ENCODE data around the gene ANKRD28. TPM values are rescaled to one million over a fixed set of nuclear protein-coding genes. Genes with fewer than 3 reads are reported as not detected.

The ANKRD28 gene
- total RNA-seq, 2 experiments from 2014 or later, result 52.9 to 59.9 TPM

DNA sequence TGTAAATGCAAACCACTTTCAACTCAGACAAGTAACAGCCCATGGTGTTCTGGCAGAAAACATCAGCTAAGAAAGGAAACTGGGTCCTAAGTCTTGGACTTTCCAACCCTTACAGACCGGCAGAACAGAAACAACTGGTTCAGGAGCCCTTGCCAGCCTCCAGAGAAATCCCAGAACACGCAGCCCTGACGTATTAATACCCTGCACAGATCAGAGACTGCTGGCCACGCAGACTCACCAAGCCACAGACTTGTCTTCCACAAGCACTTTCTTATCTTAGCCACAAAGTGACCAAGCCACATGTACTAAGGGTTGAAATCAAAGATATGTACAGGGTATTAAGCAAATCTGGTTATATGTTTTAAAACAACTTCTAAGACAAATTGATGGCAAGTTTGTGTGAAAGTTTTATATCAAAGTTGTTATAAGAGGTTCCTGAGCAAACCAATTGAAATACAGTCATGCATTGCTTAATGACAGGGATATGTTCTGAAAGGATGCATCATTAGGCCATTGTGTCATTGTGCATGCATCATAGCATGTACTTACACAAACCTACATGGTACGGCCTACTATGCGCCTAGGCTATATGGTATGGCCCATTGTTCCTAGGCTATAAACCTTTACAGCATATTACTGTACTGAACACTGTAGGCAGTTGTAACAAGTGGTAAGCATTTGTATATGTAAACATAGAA, 159.4 kb downstream of the ANKRD28 start:
- Histone ChIP-seq H3K9me2 (ENCODE audit: insufficient read depth, low read length) (no peaks in the 10 kb centered on the region), H3K4me2 (ENCODE audit: low read length) (no peak overlapping the region), H2AFZ (ENCODE audit: low read length) (no peak overlapping the region), H3K9me3 (ENCODE audit: low read length) (no peaks in the 10 kb centered on the region), H4K20me1 (ENCODE audit: insufficient read depth, low read length) (no peaks in the 10 kb centered on the region), H3K4me3 (ENCODE audit: low read depth, low read length, poor library complexity, severe bottlenecking) (no peak overlapping the region), H3K79me2 (ENCODE audit: insufficient read depth, low read depth, low read length) (no peaks in the 10 kb centered on the region), H3K27ac (ENCODE audit: low read depth, low read length, poor library complexity, severe bottlenecking) (no peak overlapping the region), H3K36me3 (ENCODE audit: insufficient read depth, low read length) (no peaks in the 10 kb centered on the region), H3K4me1 (ENCODE audit: insufficient read depth, low read length, poor library complexity, severe bottlenecking) (no peaks in the 10 kb centered on the region)
- CTCF ChIA-PET (ENCODE audit: unreplicated experiment), result no interaction called here
- TF ChIP-seq EZH2phosphoT487 (IDR thresholded peaks at IDR 0.05; ENCODE audit: borderline replicate concordance, low read depth, low read length), result no peak
- TF ChIP-seq, protein P1, sequence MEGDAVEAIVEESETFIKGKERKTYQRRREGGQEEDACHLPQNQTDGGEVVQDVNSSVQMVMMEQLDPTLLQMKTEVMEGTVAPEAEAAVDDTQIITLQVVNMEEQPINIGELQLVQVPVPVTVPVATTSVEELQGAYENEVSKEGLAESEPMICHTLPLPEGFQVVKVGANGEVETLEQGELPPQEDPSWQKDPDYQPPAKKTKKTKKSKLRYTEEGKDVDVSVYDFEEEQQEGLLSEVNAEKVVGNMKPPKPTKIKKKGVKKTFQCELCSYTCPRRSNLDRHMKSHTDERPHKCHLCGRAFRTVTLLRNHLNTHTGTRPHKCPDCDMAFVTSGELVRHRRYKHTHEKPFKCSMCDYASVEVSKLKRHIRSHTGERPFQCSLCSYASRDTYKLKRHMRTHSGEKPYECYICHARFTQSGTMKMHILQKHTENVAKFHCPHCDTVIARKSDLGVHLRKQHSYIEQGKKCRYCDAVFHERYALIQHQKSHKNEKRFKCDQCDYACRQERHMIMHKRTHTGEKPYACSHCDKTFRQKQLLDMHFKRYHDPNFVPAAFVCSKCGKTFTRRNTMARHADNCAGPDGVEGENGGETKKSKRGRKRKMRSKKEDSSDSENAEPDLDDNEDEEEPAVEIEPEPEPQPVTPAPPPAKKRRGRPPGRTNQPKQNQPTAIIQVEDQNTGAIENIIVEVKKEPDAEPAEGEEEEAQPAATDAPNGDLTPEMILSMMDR (conservative IDR thresholded peaks at IDR 0.05; ENCODE audit: low read length), result no peak
- no TSS peak for BruUV-seq (replicated peaks)
- no peak for DNase-seq (ENCODE audit: low spot score)
- intact Hi-C loops (cut with micrococcal nuclease; ENCODE audit: unreplicated experiment), result loop anchor here (10.0 kb wide), 2 partner anchors 316 to 406 kb away; no protein-coding TSS in a partner anchor
- POLR2A ChIA-PET, result no interaction called here

DNA sequence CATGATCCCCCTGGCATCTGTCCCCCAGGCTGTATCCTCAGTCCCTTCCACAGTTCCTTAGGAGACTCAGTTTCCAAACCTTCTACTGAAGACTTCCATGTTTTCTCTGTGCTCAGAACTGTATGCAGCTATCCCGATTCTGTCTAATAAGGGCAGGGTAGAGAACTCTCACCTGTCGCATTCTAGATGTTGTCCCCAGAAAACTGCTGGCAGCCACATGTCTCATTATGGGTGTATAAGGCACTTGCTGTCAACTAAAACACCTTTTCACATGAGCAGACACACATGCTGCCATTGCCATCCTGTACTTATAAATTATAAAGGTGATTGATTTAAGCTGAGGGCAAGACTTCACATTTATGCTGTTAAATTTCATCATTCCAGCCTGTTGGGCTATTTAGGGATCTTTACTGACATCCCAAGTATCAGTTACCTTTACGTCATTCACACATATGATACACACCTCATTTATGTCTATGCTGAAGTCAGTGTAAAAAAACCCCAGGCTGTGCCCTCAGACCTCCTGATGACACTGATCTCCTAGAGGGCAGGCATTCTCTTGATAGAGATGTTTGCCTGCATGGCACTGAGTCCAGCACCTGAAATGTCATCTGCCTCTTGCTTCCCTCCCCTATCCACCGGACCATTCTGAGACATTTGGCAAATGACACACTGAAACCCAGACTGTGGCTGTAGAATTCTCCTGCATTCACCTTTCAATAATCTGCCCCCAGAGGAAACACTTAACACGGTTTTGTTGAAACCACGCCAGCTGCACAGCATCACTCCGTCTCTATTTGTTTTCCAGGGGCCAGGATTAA, 160.4 kb downstream of the ANKRD28 start:
- CTCF ChIA-PET (ENCODE audit: unreplicated experiment), result no interaction called here
- Histone ChIP-seq H3K9me3 (ENCODE audit: low read length) (no peaks in the 10 kb centered on the region), H3K9me2 (ENCODE audit: insufficient read depth, low read length) (no peaks in the 10 kb centered on the region), H3K4me2 (ENCODE audit: low read length) (no peak overlapping the region), H3K27ac (ENCODE audit: low read depth, low read length, poor library complexity, severe bottlenecking) (no peak overlapping the region), H3K79me2 (ENCODE audit: insufficient read depth, low read depth, low read length) (no peaks in the 10 kb centered on the region), H2AFZ (ENCODE audit: low read length) (no peak overlapping the region), H4K20me1 (ENCODE audit: insufficient read depth, low read length) (no peaks in the 10 kb centered on the region), H3K4me1 (ENCODE audit: insufficient read depth, low read length, poor library complexity, severe bottlenecking) (no peaks in the 10 kb centered on the region), H3K4me3 (ENCODE audit: low read depth, low read length, poor library complexity, severe bottlenecking) (no peak overlapping the region), H3K36me3 (ENCODE audit: insufficient read depth, low read length) (no peaks in the 10 kb centered on the region)
- intact Hi-C loops (cut with micrococcal nuclease; ENCODE audit: unreplicated experiment), result loop anchor here (10.0 kb wide), 2 partner anchors 317 to 407 kb away; no protein-coding TSS in a partner anchor
- no peak for DNase-seq (ENCODE audit: low spot score)
- POLR2A ChIA-PET, result no interaction called here
- no TSS peak for BruUV-seq (replicated peaks)
- TF ChIP-seq, protein P1 (conservative IDR thresholded peaks at IDR 0.05; ENCODE audit: low read length), result no peak
- TF ChIP-seq EZH2phosphoT487 (IDR thresholded peaks at IDR 0.05; ENCODE audit: borderline replicate concordance, low read depth, low read length), result no peak
